ENCODE measurements around the gene ASXL2.
"Not testable (repeated sequence)": the region's sequence is repeated elsewhere in the genome, so short reads cannot be mapped to it uniquely, and the experiment has no call there.

Gene ASXL2

GRCh38 chr2:25722224-25722623, 156.1 kb downstream of the ASXL2 start:
- H3K9ac ChIP-seq (ENCODE audit: low read depth, low read length): no peak overlapping the region
- H3K4me1 ChIP-seq (ENCODE audit: control insufficient read depth, insufficient read depth, low read length): no peaks in the 10 kb centered on the region
- no peak overlapping the region for H3K4me2 ChIP-seq (ENCODE audit: low read length)

GRCh38 chr2:25720575-25720974, 157.7 kb downstream of the ASXL2 start:
- H3K4me2 ChIP-seq (ENCODE audit: low read length): no peak overlapping the region

More at GRCh38 chr2:25722224-25722623, 156.1 kb downstream of the ASXL2 start:
- H3K36me3 ChIP-seq (ENCODE audit: insufficient read depth, low read length): no peaks in the 10 kb centered on the region
- no peaks in the 10 kb centered on the region for H3K9me3 ChIP-seq (replicated peaks; ENCODE audit: low read length)
- H3K4me3 ChIP-seq (ENCODE audit: low read length): no peak overlapping the region
- H3K27me3 ChIP-seq (ENCODE audit: control insufficient read depth, insufficient read depth, low read length): peaks cover 52% of the 10 kb centered on the region

GRCh38 chr2:25714740-25715139, 163.5 kb downstream of the ASXL2 start:
- H3K27me3 ChIP-seq (ENCODE audit: control insufficient read depth, insufficient read depth, low read length): peaks cover 47% of the 10 kb centered on the region
- H3K4me1 ChIP-seq (ENCODE audit: control insufficient read depth, insufficient read depth, low read length): no peaks in the 10 kb centered on the region
- no peak overlapping the region for H3K4me3 ChIP-seq (ENCODE audit: low read length)
- no peaks in the 10 kb centered on the region for H3K9me3 ChIP-seq (replicated peaks; ENCODE audit: low read length)
- H3K36me3 ChIP-seq (ENCODE audit: insufficient read depth, low read length): no peaks in the 10 kb centered on the region
- no peak overlapping the region for H3K4me2 ChIP-seq (ENCODE audit: low read length)
- no peak overlapping the region for H3K9ac ChIP-seq (ENCODE audit: low read depth, low read length)

More at GRCh38 chr2:25720575-25720974, 157.7 kb downstream of the ASXL2 start:
- no peak overlapping the region for H3K9ac ChIP-seq (ENCODE audit: low read depth, low read length)
- peaks cover 60% of the 10 kb centered on the region for H3K27me3 ChIP-seq (ENCODE audit: control insufficient read depth, insufficient read depth, low read length)
- H3K36me3 ChIP-seq (ENCODE audit: insufficient read depth, low read length): no peaks in the 10 kb centered on the region
- H3K4me3 ChIP-seq (ENCODE audit: low read length): no peak overlapping the region
- no peaks in the 10 kb centered on the region for H3K4me1 ChIP-seq (ENCODE audit: control insufficient read depth, insufficient read depth, low read length)
- H3K9me3 ChIP-seq (replicated peaks; ENCODE audit: low read length): no peaks in the 10 kb centered on the region

GRCh38 chr2:25712455-25712854, 165.8 kb downstream of the ASXL2 start:
- Histone ChIP-seq H3K4me3 (ENCODE audit: low read length) (no peak overlapping the region), H3K9me3 (replicated peaks; ENCODE audit: low read length) (no peaks in the 10 kb centered on the region), H3K27me3 (ENCODE audit: control insufficient read depth, insufficient read depth, low read length) (peaks cover 36% of the 10 kb centered on the region), H3K36me3 (ENCODE audit: insufficient read depth, low read length) (no peaks in the 10 kb centered on the region), H3K4me1 (ENCODE audit: control insufficient read depth, insufficient read depth, low read length) (no peaks in the 10 kb centered on the region), H3K4me2 (ENCODE audit: low read length) (no peak overlapping the region), H3K9ac (ENCODE audit: low read depth, low read length) (no peak overlapping the region)

- H3K9ac ChIP-seq (ENCODE audit: low read depth, low read length): no peak overlapping the region
- no peaks in the 10 kb centered on the region for H3K36me3 ChIP-seq (ENCODE audit: insufficient read depth, low read length)
- no peak overlapping the region for H3K4me3 ChIP-seq (ENCODE audit: low read length)
- H3K27me3 ChIP-seq (ENCODE audit: control insufficient read depth, insufficient read depth, low read length): peaks cover 33% of the 10 kb centered on the region
- peak overlapping the region; percentile 60 for H3K4me2 ChIP-seq (ENCODE audit: low read length)
- no peaks in the 10 kb centered on the region for H3K4me1 ChIP-seq (ENCODE audit: control insufficient read depth, insufficient read depth, low read length)
- no peaks in the 10 kb centered on the region for H3K9me3 ChIP-seq (replicated peaks; ENCODE audit: low read length)
Measured at GRCh38 chr2:25711675-25712354, 166.5 kb downstream of the ASXL2 start.

GRCh38 chr2:25710750-25711149, 167.5 kb downstream of the ASXL2 start:
- H3K4me3 ChIP-seq (ENCODE audit: low read length): no peak overlapping the region
- H3K27me3 ChIP-seq (ENCODE audit: control insufficient read depth, insufficient read depth, low read length): peaks cover 27% of the 10 kb centered on the region
- no peak overlapping the region for H3K9ac ChIP-seq (ENCODE audit: low read depth, low read length)
- H3K9me3 ChIP-seq (replicated peaks; ENCODE audit: low read length): no peaks in the 10 kb centered on the region
- H3K36me3 ChIP-seq (ENCODE audit: insufficient read depth, low read length): no peaks in the 10 kb centered on the region
- H3K4me2 ChIP-seq (ENCODE audit: low read length): no peak overlapping the region
- H3K4me1 ChIP-seq (ENCODE audit: control insufficient read depth, insufficient read depth, low read length): no peaks in the 10 kb centered on the region

- Histone ChIP-seq H3K27me3 (ENCODE audit: control insufficient read depth, insufficient read depth, low read length) (peaks cover 21% of the 10 kb centered on the region), H3K4me2 (ENCODE audit: low read length) (no peak overlapping the region), H3K9ac (ENCODE audit: low read depth, low read length) (no peak overlapping the region), H3K4me1 (ENCODE audit: control insufficient read depth, insufficient read depth, low read length) (no peaks in the 10 kb centered on the region), H3K9me3 (replicated peaks; ENCODE audit: low read length) (no peaks in the 10 kb centered on the region), H3K36me3 (ENCODE audit: insufficient read depth, low read length) (no peaks in the 10 kb centered on the region), H3K4me3 (ENCODE audit: low read length) (no peak overlapping the region)
Measured at GRCh38 chr2:25709349-25709748, 168.9 kb downstream of the ASXL2 start.

- no peak overlapping the region for H3K9ac ChIP-seq (ENCODE audit: low read depth, low read length)
- H3K4me2 ChIP-seq (ENCODE audit: low read length): no peak overlapping the region
- no peaks in the 10 kb centered on the region for H3K4me1 ChIP-seq (ENCODE audit: control insufficient read depth, insufficient read depth, low read length)
- no peaks in the 10 kb centered on the region for H3K9me3 ChIP-seq (replicated peaks; ENCODE audit: low read length)
- peaks cover 13% of the 10 kb centered on the region for H3K27me3 ChIP-seq (ENCODE audit: control insufficient read depth, insufficient read depth, low read length)
- H3K4me3 ChIP-seq (ENCODE audit: low read length): no peak overlapping the region
- no peaks in the 10 kb centered on the region for H3K36me3 ChIP-seq (ENCODE audit: insufficient read depth, low read length)
Measured at GRCh38 chr2:25707927-25708590, 170.2 kb downstream of the ASXL2 start.

GRCh38 chr2:25705575-25705974, 172.7 kb downstream of the ASXL2 start:
- not testable (repeated sequence) for H3K4me1 ChIP-seq (ENCODE audit: control insufficient read depth, insufficient read depth, low read length); H3K9ac ChIP-seq (ENCODE audit: low read depth, low read length); H3K36me3 ChIP-seq (ENCODE audit: insufficient read depth, low read length); H3K9me3 ChIP-seq (replicated peaks; ENCODE audit: low read length); H3K4me3 ChIP-seq (ENCODE audit: low read length); H3K4me2 ChIP-seq (ENCODE audit: low read length)
- H3K27me3 ChIP-seq (ENCODE audit: control insufficient read depth, insufficient read depth, low read length): peaks cover 20% of the 10 kb centered on the region

- peaks cover 13% of the 10 kb centered on the region for H3K4me1 ChIP-seq (ENCODE audit: control insufficient read depth, insufficient read depth, low read length)
- peaks cover 40% of the 10 kb centered on the region for H3K27me3 ChIP-seq (ENCODE audit: control insufficient read depth, insufficient read depth, low read length)
- no peaks in the 10 kb centered on the region for H3K9me3 ChIP-seq (replicated peaks; ENCODE audit: low read length)
- H3K36me3 ChIP-seq (ENCODE audit: insufficient read depth, low read length): no peaks in the 10 kb centered on the region
- H3K9ac ChIP-seq (ENCODE audit: low read depth, low read length): no peak overlapping the region
- no peak overlapping the region for H3K4me2 ChIP-seq (ENCODE audit: low read length)
- no peak overlapping the region for H3K4me3 ChIP-seq (ENCODE audit: low read length)
Measured at GRCh38 chr2:25701801-25702200, 176.5 kb downstream of the ASXL2 start.

- Histone ChIP-seq H3K9me3 (replicated peaks; ENCODE audit: low read length) (no peaks in the 10 kb centered on the region), H3K9ac (ENCODE audit: low read depth, low read length) (no peak overlapping the region), H3K36me3 (ENCODE audit: insufficient read depth, low read length) (no peaks in the 10 kb centered on the region), H3K4me1 (ENCODE audit: control insufficient read depth, insufficient read depth, low read length) (peaks cover 13% of the 10 kb centered on the region), H3K4me3 (ENCODE audit: low read length) (no peak overlapping the region), H3K4me2 (ENCODE audit: low read length) (no peak overlapping the region), H3K27me3 (ENCODE audit: control insufficient read depth, insufficient read depth, low read length) (peaks cover 40% of the 10 kb centered on the region)
Measured at GRCh38 chr2:25700221-25700660, 178.0 kb downstream of the ASXL2 start.

- no peak overlapping the region for H3K4me3 ChIP-seq (ENCODE audit: low read length)
- peaks cover 13% of the 10 kb centered on the region for H3K4me1 ChIP-seq (ENCODE audit: control insufficient read depth, insufficient read depth, low read length)
- H3K9ac ChIP-seq (ENCODE audit: low read depth, low read length): no peak overlapping the region
- H3K36me3 ChIP-seq (ENCODE audit: insufficient read depth, low read length): no peaks in the 10 kb centered on the region
- peaks cover 40% of the 10 kb centered on the region for H3K27me3 ChIP-seq (ENCODE audit: control insufficient read depth, insufficient read depth, low read length)
- no peak overlapping the region for H3K4me2 ChIP-seq (ENCODE audit: low read length)
- H3K9me3 ChIP-seq (replicated peaks; ENCODE audit: low read length): no peaks in the 10 kb centered on the region
Measured at GRCh38 chr2:25699216-25699615, 179.1 kb downstream of the ASXL2 start.

All from skeletal muscle satellite cell (primary cell).